NOMO-1 treated with DMSO at 0.1 percent for 48 hours (cell line): ENCODE measurements around the gene FBXW5.
A peak's percentile ranks its signal among the peaks of the same experiment; 100 is the strongest.

Source experiments
- DNase-seq: peaks from one replicate; lab custom pipeline; 2025; ENCODE audit not compliant: unreplicated experiment; lab: John Stamatoyannopoulos, UW

FBXW5 gene

GRCh38 chr9:136949817-136950655, 5.5 kb upstream of the FBXW5 start:
- peak; percentile 94 for DNase-seq

DNA sequence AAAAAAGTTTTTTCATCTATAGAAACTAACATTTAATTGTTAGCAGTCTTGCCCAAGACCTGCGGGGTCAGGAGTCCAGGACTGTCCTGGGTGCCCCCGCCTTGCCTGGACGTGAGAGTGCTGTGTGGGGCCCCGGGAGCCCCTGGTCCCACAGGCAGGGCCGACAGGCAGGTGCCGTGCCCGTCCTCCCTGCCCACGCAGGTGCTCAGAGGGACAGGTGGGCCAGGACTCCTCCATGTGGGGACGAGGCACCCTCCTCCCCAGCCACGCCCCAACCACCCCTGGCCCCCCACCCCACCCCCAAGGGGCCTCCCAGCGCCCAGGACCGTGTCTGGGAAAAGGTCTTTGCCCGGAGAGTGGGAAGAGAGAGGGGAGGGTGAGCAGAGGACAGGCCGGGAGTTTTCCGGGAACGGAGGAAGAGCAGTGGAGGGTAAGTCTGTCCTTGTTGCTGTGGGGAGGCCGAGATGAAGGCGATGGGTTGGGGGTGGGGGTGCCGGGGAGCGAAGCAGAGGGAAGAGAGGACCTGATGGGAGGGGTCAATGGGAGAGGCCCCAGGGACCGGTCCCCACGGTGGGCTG, 4.8 kb upstream of the FBXW5 start:
- no peak for DNase-seq

- DNase-seq: peak; percentile 43
Measured at GRCh38 chr9:136947955-136948510, 3.5 kb upstream of the FBXW5 start.

DNA sequence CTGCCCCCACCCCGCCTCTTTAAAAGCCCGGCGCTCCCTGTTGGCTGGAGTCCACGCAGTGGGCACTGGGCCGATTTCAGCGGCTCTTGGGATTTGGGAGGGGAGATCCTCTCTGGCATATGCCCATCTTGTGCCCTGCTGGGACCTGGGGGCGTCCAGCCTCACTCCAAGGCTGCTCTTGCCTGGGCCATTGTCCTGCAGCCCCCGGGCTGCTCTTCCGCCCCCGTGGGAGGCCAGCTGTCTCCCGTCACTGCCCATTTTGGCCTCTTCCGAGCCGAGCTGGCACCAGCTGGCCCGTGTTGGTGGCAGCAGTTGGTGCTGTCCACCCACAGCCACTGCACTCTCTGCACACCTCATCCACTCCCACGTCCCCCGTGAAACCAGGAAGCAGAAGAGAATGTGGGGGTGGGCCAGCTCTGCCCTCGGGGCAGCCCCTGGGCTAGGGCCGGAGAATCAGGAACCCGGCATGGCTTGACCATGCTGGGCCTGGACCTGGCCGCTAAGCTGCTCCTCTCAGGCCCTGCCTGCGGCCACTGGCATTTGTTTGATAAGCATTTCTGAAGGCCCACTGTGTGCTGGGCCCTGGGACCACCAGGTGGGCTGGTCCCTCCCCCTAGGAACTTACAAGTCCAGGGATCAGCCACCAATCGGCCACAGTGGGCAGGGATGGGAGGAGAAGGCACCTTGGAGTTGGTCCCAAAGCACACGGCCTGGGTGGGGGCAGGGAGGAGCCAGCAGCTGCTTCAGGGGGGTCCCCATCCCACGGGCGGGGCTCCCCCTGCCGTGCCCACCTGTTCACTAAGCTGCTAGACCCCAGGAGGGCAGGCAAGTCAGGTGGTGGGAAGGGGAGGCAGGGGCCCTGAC, 2.7 kb upstream of the FBXW5 start:
- no peak for DNase-seq

GRCh38 chr9:136946228-136947027, 1.9 kb upstream of the FBXW5 start:
- no peak for DNase-seq

DNA sequence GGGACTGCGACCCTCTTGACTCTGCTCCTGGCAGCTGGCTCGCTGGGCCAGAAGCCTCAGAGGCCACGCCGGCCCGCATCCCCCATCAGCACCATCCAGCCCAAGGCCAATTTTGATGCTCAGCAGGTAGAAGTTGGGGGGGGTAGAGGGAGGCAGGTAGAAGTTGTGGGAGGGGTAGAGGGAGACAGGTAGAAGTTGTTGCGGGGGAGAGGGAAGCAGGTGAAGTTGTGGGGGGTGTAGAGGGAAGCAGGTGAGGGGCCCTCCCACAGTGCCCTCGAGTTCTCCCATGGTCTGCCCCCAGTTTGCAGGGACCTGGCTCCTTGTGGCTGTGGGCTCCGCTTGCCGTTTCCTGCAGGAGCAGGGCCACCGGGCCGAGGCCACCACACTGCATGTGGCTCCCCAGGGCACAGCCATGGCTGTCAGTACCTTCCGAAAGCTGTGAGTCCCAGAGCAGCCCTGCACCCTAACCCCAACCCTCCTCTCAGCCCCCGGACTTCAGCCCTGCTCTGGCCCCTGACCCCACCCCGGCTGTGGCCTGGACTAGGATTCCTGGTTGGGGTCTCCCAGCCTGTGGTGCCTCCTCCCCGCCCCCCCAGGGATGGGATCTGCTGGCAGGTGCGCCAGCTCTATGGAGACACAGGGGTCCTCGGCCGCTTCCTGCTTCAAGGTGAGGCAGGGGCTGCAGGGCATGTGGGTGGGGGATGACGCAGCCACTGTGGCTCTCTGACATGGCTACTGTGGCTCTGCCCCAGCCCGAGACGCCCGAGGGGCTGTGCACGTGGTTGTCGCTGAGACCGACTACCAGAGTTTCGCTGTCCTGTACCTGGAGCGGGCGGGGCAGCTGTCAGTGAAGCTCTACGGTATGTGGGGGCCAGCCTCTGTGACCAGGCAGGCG, 1.0 kb upstream of the FBXW5 start:
- DNase-seq: no peak

GRCh38 chr9:136944212-136944518, 373 bp downstream of the FBXW5 start:
- DNase-seq: peak; percentile 74

DNA sequence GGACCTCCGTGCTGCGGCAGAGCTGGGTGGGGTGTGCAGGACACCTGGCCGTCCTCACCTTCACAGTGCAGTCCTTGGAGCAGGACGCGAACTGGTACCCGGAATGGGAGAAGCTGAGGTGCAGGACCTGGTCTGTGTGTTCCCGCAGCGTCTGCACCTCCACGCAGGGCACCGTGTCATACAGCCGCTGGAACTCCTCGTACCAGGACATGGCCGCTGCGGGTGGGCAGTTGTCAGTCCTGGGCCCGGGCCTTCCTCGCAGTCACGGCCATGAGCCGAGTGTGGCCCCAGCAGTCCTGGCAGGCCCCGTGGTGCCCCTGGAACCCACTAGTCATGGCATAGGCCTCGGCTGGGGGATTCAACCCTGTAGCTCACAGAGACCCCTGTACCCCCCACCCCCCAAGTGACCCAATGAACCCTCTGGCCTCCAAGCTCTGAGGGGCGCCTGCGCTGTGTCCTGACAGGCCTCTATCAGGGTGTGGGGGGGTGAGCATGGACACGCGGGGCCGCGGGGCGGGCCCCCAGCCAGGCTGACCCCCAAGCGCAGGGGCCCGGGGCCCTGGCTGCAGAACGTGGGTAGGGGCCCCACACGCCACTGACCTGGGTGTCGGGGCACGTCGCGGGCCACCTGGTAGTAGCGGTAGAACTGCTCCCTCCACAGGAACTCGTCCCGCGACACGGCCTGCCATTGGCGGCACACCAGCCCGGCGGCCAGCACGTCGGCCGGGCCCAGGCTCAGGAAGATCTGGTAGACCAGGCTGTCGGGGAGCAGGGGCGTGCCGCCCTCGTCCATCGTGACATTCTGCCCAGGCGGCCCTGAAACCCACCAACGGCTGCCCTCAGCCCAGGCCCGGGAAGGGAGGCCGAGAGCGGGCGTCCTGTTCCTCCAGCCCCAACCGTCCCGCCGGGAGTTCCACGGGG, 987 bp downstream of the FBXW5 start:
- no peak for DNase-seq

GRCh38 chr9:136942881-136943230, 1.7 kb downstream of the FBXW5 start:
- DNase-seq: no peak

DNA sequence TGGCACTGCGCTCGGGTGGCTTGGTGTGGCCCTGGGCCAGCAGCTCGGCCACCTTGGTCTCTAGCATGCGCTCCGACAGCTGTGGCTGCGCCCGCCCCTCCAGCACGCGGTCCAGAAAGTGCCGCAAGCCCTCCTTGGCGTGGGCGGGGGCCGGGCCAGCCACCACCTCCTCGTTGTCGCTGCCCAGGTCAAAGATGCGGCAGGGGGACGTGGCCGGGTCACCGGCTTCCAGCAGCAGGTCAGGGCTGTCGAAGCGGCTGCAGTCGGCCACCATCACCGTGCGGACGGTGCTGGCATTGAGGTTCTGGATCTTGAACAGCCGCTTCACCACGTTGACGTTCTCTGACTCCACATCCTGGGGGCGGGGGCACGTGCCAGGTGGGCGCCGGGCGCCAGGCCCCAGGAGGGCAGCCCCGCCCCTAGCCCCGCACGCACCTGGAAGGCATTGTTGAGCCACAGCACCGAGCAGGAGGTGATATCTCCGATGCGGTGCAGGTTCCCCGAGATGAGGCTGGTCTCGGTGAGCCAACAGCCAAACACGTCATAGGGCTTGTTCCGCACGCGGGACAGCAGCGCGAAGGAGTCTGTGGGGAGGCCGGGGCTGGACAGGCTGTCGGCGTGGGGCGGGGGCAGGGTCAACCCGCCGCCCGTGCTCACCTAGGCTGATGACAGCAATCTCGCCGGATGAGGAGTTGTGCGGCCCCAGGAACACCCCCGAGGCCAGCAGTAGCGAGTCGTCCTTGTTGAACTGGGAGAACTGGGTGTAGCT, 2.2 kb downstream of the FBXW5 start:
- no peak for DNase-seq

- DNase-seq: no peak
Measured at GRCh38 chr9:136941231-136942111, 3.1 kb downstream of the FBXW5 start.

DNA sequence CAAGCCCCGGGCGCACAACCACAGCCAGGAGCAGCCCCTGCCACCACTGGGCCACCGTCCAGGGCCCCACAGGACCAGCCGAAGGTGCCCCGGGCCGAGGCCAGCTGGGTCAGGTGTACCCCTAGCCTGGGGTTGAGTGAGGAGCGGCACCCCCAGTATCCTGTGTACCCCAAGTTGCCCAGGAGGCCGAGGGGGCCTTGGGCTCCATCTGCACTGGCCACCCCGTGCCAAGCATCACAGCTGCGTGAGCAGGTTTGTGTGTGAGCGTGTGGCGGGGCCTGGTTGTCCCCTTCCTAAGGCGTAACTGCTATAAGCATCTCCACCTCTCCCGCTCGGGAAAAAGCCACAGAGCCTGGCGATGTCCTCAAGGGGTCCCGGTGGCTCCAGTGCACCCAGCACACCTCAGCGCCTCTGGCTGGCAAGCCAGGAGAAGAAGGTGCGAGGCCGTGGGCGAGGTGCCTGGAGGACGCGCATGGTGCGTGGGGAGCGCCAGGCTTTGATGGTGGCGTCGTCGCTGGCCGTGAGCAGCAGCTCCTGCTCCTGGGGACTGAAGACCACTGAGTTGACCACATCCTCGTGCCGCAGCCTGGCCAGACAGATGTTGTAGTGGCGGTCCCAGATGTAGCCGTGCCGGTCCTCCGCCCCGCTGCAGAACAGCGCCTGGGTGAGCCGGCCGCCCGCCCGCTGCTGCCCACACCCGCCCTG, 3.9 kb downstream of the FBXW5 start:
- DNase-seq: no peak

GRCh38 chr9:136939996-136940525, 4.5 kb downstream of the FBXW5 start:
- no peak for DNase-seq

DNA sequence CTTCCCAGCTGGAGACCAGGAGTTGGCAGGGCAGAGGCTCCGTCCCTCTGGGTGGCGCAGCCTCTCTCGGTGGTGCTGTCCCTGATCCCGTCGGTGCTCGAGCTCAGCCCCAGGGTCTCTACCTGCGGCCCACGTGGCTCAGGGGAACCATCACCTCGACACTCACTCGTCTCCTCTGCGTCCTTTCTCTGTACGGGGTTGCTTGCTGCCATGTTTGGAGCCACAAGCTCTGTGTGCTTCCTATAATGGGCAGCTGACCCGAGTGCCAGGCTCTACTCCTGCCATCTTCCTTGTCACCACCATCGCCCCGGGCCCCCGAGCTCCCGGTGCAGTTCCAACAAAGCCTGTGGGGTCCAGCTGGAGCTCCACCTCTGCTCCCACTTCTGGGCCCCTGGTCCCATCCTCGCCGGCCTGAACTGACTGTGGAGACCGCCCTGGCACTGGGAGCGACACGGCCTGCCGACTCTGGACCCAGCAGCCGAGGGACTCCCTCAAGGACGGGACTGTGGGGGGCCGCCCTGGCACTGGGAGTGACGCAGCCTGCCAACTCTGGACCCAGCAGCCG, 5.0 kb downstream of the FBXW5 start:
- DNase-seq: no peak

- DNase-seq: no peak
Measured at GRCh38 chr9:136937186-136938001, 7.1 kb downstream of the FBXW5 start.
